ENCODE measurements around the gene COL4A2.

DNA sequence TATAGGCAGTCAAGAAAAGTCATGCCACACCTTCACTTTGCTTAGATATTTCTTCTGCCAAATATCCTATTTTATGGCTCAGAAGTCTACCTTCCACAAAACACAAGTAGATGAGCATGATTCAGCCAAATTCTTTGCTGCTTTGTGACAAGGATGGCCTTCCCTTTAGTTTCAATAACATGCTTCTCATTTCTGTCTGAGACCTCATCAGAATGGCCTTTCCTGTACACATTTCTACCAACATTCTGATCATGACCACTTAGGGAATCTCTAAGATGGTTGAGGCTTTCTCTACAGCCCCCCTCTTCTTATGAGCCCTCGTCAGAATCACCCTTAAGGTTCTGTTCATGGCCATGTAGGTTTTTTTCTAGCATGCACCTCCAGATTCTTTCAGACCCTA lies 96.2 kb downstream of the COL4A2 start:
- TF ChIP-seq, protein P1, sequence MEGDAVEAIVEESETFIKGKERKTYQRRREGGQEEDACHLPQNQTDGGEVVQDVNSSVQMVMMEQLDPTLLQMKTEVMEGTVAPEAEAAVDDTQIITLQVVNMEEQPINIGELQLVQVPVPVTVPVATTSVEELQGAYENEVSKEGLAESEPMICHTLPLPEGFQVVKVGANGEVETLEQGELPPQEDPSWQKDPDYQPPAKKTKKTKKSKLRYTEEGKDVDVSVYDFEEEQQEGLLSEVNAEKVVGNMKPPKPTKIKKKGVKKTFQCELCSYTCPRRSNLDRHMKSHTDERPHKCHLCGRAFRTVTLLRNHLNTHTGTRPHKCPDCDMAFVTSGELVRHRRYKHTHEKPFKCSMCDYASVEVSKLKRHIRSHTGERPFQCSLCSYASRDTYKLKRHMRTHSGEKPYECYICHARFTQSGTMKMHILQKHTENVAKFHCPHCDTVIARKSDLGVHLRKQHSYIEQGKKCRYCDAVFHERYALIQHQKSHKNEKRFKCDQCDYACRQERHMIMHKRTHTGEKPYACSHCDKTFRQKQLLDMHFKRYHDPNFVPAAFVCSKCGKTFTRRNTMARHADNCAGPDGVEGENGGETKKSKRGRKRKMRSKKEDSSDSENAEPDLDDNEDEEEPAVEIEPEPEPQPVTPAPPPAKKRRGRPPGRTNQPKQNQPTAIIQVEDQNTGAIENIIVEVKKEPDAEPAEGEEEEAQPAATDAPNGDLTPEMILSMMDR (IDR thresholded peaks at IDR 0.05), result no peak
- no peak for TF ChIP-seq POLR2A (IDR thresholded peaks at IDR 0.05)
